Cardiac fibroblast (primary cell): Measurements from ENCODE around the gene GALR3.

ENCODE experiments used
- DNase-seq, 2 donors: peaks; one replicate each; pipeline versions ENCODE4 v3.0.0 to v3.0.0-alpha.2; 2010; ENCODE audit warnings: low read depth in 2 of 2
- H3K4me3 ChIP-seq, 2 donors: replicated peaks in 1 of 2; 1 replicate in 1 of 2; 2 replicates in 1 of 2; pipeline ENCODE4 v1.5.1; 2011; ENCODE audit warnings: low read depth in 2 of 2, low read length in 2 of 2, mild to moderate bottlenecking in 2 of 2, moderate library complexity in 1 of 2
- TF ChIP-seq, protein P1 (sequence below): IDR thresholded peaks from one replicate; pipeline ENCODE4 v1.5.1; 2011; ENCODE audit warnings: low read depth, mild to moderate bottlenecking, low read length, inconsistent platforms

The GALR3 gene

DNA sequence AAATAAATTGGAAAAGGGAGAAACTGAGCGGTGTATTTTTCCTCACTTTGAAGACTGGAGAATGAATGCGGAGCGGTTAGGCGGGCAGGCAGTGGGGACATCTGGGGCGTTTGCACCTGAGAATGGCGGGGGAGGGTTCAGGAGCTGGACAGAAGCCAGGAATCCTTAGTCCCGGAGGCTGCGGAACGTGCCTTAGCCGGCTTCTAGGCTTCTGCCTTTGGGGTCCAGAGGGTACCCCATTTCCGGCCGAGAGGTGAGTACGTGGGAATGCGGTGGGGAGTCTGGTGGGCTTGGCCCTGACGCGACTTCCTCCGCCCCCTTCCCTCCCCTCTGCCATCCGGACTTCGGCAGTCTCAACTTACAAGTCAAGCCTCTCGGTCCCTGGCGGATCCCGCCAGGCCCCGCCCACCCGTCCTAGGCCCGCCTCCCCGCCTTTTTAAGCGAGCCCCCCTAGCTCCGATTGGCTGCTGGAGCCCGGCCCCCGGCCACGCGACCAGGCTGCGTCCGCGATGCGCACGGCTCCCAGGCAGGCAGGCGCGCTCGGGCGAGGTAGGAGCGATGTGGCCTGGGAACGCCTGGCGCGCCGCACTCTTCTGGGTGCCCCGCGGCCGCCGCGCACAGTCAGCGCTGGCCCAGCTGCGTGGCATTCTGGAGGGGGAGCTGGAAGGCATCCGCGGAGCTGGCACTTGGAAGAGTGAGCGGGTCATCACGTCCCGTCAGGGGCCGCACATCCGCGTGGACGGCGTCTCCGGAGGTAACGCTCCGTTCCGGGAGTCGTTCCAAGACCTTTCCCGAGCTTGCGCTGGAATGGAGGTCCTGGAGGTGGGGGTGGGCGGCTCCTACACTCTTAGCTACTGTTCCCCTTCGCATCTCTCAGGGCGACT lies 15.5 kb upstream of the GALR3 start, which contains the start of gene GCAT:
GCAT (plus strand) TSS at position 525 of the 884 bp plus-strand sequence; CDS start at position 559, 34 bp downstream.
- TF ChIP-seq, protein P1, sequence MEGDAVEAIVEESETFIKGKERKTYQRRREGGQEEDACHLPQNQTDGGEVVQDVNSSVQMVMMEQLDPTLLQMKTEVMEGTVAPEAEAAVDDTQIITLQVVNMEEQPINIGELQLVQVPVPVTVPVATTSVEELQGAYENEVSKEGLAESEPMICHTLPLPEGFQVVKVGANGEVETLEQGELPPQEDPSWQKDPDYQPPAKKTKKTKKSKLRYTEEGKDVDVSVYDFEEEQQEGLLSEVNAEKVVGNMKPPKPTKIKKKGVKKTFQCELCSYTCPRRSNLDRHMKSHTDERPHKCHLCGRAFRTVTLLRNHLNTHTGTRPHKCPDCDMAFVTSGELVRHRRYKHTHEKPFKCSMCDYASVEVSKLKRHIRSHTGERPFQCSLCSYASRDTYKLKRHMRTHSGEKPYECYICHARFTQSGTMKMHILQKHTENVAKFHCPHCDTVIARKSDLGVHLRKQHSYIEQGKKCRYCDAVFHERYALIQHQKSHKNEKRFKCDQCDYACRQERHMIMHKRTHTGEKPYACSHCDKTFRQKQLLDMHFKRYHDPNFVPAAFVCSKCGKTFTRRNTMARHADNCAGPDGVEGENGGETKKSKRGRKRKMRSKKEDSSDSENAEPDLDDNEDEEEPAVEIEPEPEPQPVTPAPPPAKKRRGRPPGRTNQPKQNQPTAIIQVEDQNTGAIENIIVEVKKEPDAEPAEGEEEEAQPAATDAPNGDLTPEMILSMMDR: no peak
- peak; percentile 97 to 98 for DNase-seq
- H3K4me3 ChIP-seq: peak within 1 kb of the TSS; percentile 69 to 78

GRCh38 chr22:37808294-37808657 lies 14.9 kb upstream of the GALR3 start:
- peak in 1 of 2 donors; percentile 49 for DNase-seq
- peak overlapping the region; percentile 69 to 78 for H3K4me3 ChIP-seq
- TF ChIP-seq, protein P1: no peak

- TF ChIP-seq, protein P1: no peak
- no peak for DNase-seq
- H3K4me3 ChIP-seq: no peak overlapping the region
These were observed 13.4 kb upstream of the GALR3 start for GRCh38 chr22:37809672-37810333.

GRCh38 chr22:37811867-37812266 lies 11.3 kb upstream of the GALR3 start:
- no peak overlapping the region for H3K4me3 ChIP-seq
- no peak for DNase-seq
- TF ChIP-seq, protein P1: no peak

DNA sequence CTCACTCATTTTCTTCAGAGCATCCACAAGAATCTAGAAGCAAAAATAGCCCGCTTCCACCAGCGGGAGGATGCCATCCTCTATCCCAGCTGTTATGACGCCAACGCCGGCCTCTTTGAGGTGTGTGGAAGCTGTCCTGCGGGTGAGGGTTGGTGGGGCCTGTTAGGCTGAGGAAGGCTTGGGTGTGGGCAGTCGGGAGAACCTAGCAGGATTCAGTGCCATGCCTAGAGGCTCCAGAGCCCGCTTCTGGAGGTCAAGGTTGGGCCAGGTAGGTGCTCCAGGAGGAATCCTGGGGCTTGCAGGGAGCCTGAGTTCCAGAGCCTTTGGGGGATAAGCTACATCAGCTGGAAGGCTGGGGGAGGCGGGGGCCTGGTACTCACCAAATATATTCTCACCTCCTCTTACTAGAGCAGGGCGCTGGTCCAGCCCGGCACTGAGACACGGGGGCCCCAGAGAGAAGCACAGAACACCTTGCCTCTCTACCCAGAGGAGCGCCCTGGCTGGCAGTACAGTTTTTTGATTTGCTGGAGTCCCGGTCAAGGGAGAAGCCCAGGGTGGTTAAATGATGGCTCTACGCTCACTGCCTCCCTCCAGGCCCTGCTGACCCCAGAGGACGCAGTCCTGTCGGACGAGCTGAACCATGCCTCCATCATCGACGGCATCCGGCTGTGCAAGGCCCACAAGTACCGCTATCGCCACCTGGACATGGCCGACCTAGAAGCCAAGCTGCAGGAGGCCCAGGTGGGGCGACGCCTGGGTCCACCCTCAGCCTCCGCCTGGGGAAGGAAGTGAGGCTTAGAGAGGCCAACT lies 10.1 kb upstream of the GALR3 start:
- DNase-seq: no peak
- H3K4me3 ChIP-seq: no peak overlapping the region
- TF ChIP-seq, protein P1: no peak

DNA sequence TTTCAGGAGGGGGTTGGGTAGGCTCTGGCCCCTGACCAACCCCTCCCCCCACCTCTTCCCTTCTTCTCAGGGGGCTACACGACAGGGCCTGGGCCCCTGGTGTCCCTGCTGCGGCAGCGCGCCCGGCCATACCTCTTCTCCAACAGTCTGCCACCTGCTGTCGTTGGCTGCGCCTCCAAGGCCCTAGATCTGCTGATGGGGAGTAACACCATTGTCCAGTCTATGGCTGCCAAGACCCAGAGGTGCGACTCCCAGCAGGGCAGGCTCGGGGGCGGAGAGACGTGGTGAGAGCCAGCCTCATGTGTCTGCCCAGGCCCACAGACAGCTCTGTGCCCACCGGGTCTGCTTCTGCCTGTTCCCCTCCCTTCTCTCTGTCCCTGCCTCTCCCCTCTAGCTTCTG lies 7.6 kb upstream of the GALR3 start:
- no peak overlapping the region for H3K4me3 ChIP-seq
- no peak for DNase-seq
- TF ChIP-seq, protein P1: no peak
